Right lobe of liver (tissue), 4 donors: Measurements from ENCODE around the gene MRGPRX3.

ENCODE experiments used
- CTCF ChIP-seq, 4 donors: fragments of 200-600 bp in 3 of 4; fragments of 450-650 bp in 1 of 4; IDR thresholded peaks; one replicate each; pipeline versions ENCODE4 v1.5.1 to v1.8.0; 2016 to 2022; ENCODE audit warnings: antibody characterized with exemption in 4 of 4, mild to moderate bottlenecking in 2 of 4
- POLR2A ChIP-seq: fragments of 450-650 bp; IDR thresholded peaks from one replicate; pipeline ENCODE4 v1.6.1; 2017; ENCODE audit warnings: antibody characterized with exemption, mild to moderate bottlenecking
- donor health status: DM: no; HTN: no; CAD: no.
- donor health status: DM: no; HTN: no; CAD: no.
- donor health status: DM: no; HTN: yes; CAD: no.

- TF ChIP-seq POLR2A (no peak), CTCF (IDR thresholded peaks at IDR 0.05) (no peak)
Observed at GRCh38 chr11:18105086-18105801, 27.1 kb upstream of the MRGPRX3 start.
